ENCODE data around the gene CSGALNACT2. TPM values are rescaled to one million over a fixed set of nuclear protein-coding genes. Genes with fewer than 3 reads are reported as not detected.

The CSGALNACT2 gene
- total and polyA plus RNA-seq, 11 donors = 2.6 to 17.7 (median 8.8) TPM

DNA sequence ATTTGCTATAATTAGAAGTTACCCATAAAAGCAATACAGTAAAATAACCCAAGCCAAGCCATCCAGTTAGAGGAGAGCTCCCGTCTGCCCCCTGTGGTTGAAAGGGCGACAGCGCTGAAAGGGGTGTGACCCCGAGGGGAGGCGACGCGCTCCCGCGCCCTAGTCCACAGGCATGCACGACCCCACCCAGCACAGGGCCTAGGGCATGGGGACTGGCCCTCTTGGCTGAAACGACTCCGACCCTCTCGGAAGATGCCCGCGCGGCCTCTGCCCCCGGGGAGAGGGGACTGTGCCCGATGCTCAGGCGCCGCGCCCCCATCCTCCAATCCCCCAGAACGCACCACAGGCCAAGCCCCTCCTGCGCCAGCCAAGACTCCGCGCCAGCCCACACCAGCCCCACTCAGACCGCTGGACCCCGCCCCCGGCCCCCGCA, 64.0 kb downstream of the CSGALNACT2 start:
- no peak overlapping the region for H3K27ac ChIP-seq
- ATAC-seq (peak in 2 of 4 donors; percentile 25 to 44), DNase-seq (peak in 4 of 5 donors; percentile 6 to 64 (median 30))
- TF ChIP-seq POLR2A (IDR thresholded peaks at IDR 0.05) = no peak
- TF ChIP-seq CTCF (IDR thresholded peaks at IDR 0.05) = peak in 11 of 12 donors; percentile 20 to 62 (median 52)
- intact Hi-C loops (cut with DNase I) = loop anchor here in 1 of 10 donors (10.0 kb wide), 1 partner anchor 153 kb away; no protein-coding TSS in a partner anchor
- no peaks in the 10 kb centered on the region for H3K9me3 ChIP-seq
- peaks cover 0 to 13% (median 7%) of the 10 kb centered on the region in 12 donors for H3K4me1 ChIP-seq
- WGBS, 4 donors = 2 to 6% (median 4%) methylated on average over 17 to 29 of the region's 29 CpGs
- H3K27me3 ChIP-seq = peaks cover 0 to 23% (median 0%) of the 10 kb centered on the region in 9 donors
- peak overlapping the region in 11 of 12 donors; percentile 6 to 57 (median 41) for H3K4me3 ChIP-seq
- no peaks in the 10 kb centered on the region for H3K36me3 ChIP-seq

DNA sequence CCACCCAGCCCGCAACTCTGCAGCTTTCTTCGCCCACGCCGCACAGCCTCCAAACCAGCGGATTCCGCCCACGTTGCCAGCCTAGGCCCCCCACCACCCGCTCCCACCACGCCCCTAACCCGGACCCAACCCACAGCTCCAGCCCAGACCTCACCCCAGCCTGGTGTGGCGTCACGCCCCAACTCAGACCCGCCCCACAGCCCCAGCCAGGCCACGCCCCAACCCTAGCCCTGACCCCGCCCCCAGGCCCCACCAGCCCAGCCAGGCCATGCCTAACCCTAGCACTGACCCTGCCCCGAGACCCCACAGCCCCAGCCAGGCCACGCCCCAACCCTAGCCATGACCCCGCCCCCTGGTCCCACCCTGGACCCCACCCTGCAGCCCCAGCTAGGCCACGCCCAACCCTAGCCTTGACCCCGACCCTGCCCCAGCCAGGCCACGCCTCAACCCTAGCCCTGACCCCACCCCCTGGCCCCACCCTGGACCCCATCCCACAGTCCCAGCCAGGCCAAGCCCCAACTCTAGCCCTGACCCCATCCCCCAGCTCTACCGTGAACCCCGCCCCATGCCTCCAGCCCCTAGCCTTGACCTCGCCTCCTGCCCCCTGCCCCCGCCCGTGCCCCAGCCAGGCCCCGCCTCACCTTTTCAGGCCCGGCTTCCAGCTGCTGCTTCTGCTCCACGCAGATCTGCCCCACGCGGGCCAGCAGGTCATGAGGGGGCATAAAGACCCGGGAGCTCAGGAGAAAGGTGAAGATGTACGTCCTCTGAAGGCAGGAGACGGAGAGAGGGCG, 64.6 kb downstream of the CSGALNACT2 start:
- H3K27me3 ChIP-seq = peaks cover 0 to 23% (median 0%) of the 10 kb centered on the region in 9 donors
- WGBS, 4 donors = 19 to 30% (median 27%) methylated on average over 30 to 35 of the region's 35 CpGs
- intact Hi-C loops (cut with DNase I) = loop anchor here in 1 of 10 donors (10.0 kb wide), 1 partner anchor 152 kb away; no protein-coding TSS in a partner anchor
- no peak overlapping the region for H3K27ac ChIP-seq
- H3K4me3 ChIP-seq = peak overlapping the region in 11 of 12 donors; percentile 6 to 57 (median 41)
- peaks cover 0 to 13% (median 7%) of the 10 kb centered on the region in 12 donors for H3K4me1 ChIP-seq
- H3K36me3 ChIP-seq = no peaks in the 10 kb centered on the region
- no peaks in the 10 kb centered on the region for H3K9me3 ChIP-seq
- TF ChIP-seq CTCF (IDR thresholded peaks at IDR 0.05) = no peak
- TF ChIP-seq POLR2A (IDR thresholded peaks at IDR 0.05) = no peak
- DNase-seq = peak; percentile 18 to 75 (median 49)
- ATAC-seq = peak in 3 of 4 donors; percentile 24 to 58 (median 27)

DNA sequence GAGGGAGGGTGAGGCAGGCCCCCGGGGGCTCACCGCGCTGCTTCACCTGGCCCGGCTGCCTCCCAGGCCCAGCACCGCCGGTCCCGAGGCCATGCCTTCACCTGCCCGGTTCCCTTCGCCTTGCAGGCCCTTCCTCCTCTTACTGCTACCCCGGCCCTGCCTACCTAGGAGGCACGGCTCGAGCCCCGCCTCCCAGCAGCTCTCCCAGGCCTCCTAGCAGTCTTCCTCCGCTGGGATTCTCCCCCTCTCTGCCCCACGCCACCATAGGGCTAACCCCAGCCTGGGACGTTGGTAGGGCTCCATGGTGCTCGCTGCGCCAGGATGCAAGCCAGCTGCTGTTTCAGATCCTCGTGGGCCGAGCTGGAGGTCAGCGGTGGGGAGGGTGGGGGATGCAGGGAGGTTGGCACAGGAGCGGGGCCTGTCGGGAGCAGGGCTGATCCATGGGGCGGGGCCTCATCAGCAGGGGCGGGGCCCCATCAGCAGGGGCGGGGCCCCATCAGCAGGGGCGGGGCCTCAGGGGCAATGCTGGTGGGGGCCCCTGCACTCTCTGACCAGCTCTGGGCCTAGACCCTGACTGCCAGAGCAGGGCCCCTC, 65.3 kb downstream of the CSGALNACT2 start:
- no peak overlapping the region for H3K27ac ChIP-seq
- intact Hi-C loops (cut with DNase I) = loop anchor here in 1 of 10 donors (10.0 kb wide), 1 partner anchor 151 kb away; no protein-coding TSS in a partner anchor
- ATAC-seq = no peak

More for the DNA sequence above, 65.3 kb downstream of the CSGALNACT2 start:
- H3K4me3 ChIP-seq = peak overlapping the region in 5 of 12 donors; percentile 10 to 33 (median 19)
- H3K9me3 ChIP-seq = no peaks in the 10 kb centered on the region
- WGBS, 4 donors = 56 to 76% (median 60%) methylated on average over 12 to 27 of the region's 27 CpGs
- peaks cover 0 to 13% (median 7%) of the 10 kb centered on the region in 12 donors for H3K4me1 ChIP-seq
- peak; percentile 7 to 67 (median 25) for DNase-seq
- H3K36me3 ChIP-seq = no peaks in the 10 kb centered on the region
- peaks cover 0 to 23% (median 0%) of the 10 kb centered on the region in 9 donors for H3K27me3 ChIP-seq
- TF ChIP-seq POLR2A (IDR thresholded peaks at IDR 0.05) = no peak
- TF ChIP-seq CTCF (IDR thresholded peaks at IDR 0.05) = no peak
